ENCODE data around the gene DCTD. TPM values are rescaled to one million over a fixed set of nuclear protein-coding genes. Genes with fewer than 3 reads are reported as not detected.

The DCTD gene
- total and polyA plus RNA-seq, 10 donors, result 40.4 to 97.2 (median 72.7) TPM

GRCh38 chr4:182907396-182907795, 9.8 kb downstream of the DCTD start:
- WGBS, 5 donors, result 95 to 99% (median 97%) methylated on average over 8 of the region's 8 CpGs
- H3K4me3 ChIP-seq, result no peak overlapping the region
- intact Hi-C loops (cut with DNase I; ENCODE audit: low total_unique reads), result no loop called here
- peaks cover 0 to 39% (median 16%) of the 10 kb centered on the region in 6 donors for H3K4me1 ChIP-seq
- H3K27ac ChIP-seq, result no peak overlapping the region
- H3K36me3 ChIP-seq, result peaks cover 0 to 93% (median 34%) of the 10 kb centered on the region in 6 donors
- no peak for DNase-seq
- TF ChIP-seq POLR2A (IDR thresholded peaks at IDR 0.05), result no peak
- no peak for TF ChIP-seq CTCF (IDR thresholded peaks at IDR 0.05 in 8 of 11, conservative IDR thresholded peaks at IDR 0.05 in 3 of 11)
- no peaks in the 10 kb centered on the region for H3K9me3 ChIP-seq
- H3K27me3 ChIP-seq (replicated peaks in 1 of 7), result no peaks in the 10 kb centered on the region

DNA sequence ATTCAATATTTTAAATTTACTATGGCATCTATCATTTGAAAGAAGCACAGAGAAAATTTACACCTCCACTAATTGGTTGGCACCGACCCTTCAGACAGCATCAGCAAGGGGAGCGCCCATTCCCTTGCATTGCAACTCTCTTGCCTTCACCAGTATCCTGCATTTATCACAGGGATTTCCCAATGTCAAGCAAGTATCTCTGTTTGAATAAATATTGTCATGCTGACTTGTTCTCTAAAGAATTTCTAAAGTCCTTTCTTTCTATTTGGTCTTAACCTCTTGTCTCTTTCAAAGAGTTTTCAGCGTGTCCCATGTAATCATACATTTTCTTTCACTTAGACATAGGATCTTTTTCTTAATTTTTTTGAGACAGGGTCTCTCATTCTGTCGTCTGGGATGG, 10.4 kb downstream of the DCTD start:
- H3K27ac ChIP-seq, result no peak overlapping the region
- no peaks in the 10 kb centered on the region for H3K27me3 ChIP-seq (replicated peaks in 1 of 7)
- TF ChIP-seq POLR2AphosphoS5 (IDR thresholded peaks at IDR 0.05), result no peak
- TF ChIP-seq CTCF (IDR thresholded peaks at IDR 0.05 in 8 of 11, conservative IDR thresholded peaks at IDR 0.05 in 3 of 11), result no peak
- no peak for TF ChIP-seq POLR2A (IDR thresholded peaks at IDR 0.05)
- peaks cover 0 to 93% (median 33%) of the 10 kb centered on the region in 6 donors for H3K36me3 ChIP-seq
- 89 to 96% (median 94%) methylated on average over 4 of the region's 4 CpGs for WGBS, 5 donors
- no peak for DNase-seq
- intact Hi-C loops (cut with DNase I; ENCODE audit: low total_unique reads), result no loop called here
- peaks cover 0 to 33% (median 16%) of the 10 kb centered on the region in 6 donors for H3K4me1 ChIP-seq
- H3K9me3 ChIP-seq, result no peaks in the 10 kb centered on the region
- no peak overlapping the region for H3K4me3 ChIP-seq

GRCh38 chr4:182905038-182905437, 12.1 kb downstream of the DCTD start:
- no peak for DNase-seq
- H3K27ac ChIP-seq, result no peak overlapping the region
- 86 to 92% (median 90%) methylated on average over 10 of the region's 10 CpGs for WGBS, 5 donors
- peaks cover 0 to 15% (median 12%) of the 10 kb centered on the region in 6 donors for H3K4me1 ChIP-seq
- no peak overlapping the region for H3K4me3 ChIP-seq
- H3K27me3 ChIP-seq (replicated peaks in 1 of 7), result no peaks in the 10 kb centered on the region
- no peak for TF ChIP-seq POLR2A (IDR thresholded peaks at IDR 0.05)
- TF ChIP-seq POLR2AphosphoS5 (IDR thresholded peaks at IDR 0.05), result no peak
- TF ChIP-seq CTCF (IDR thresholded peaks at IDR 0.05 in 8 of 11, conservative IDR thresholded peaks at IDR 0.05 in 3 of 11), result no peak
- intact Hi-C loops (cut with DNase I; ENCODE audit: low total_unique reads), result no loop called here
- peaks cover 0 to 97% (median 34%) of the 10 kb centered on the region in 6 donors for H3K36me3 ChIP-seq
- H3K9me3 ChIP-seq, result no peaks in the 10 kb centered on the region

DNA sequence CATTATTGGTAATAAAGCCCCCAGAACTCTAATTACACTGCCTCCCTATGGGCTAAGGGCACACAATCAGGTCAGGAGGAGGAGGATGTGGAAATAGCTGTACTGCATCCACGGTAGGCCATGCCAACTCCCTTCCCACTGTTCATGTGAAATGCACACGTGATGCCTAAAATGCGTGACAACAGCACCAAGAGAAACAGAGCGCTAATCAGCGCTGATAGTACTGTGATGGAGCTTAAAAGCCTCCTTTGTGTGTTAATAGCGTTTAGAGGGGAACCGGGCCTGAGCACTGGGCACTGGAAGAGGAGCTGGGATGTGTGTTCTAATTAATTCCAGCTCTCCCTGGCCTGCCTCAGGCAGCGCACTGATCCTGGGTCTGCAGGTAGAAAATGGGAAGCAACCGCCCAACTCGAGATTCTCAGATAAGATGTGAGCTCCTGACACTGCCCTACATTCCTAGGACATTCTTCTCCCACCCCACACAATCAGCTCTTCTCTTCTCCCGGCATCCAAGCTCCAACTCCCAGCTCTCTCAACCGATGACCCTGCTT, 12.9 kb downstream of the DCTD start:
- peaks cover 0 to 98% (median 40%) of the 10 kb centered on the region in 6 donors for H3K36me3 ChIP-seq
- H3K4me1 ChIP-seq, result peaks cover 0 to 8% (median 5%) of the 10 kb centered on the region in 6 donors

More for the DNA sequence above, 12.9 kb downstream of the DCTD start:
- no peaks in the 10 kb centered on the region for H3K27me3 ChIP-seq (replicated peaks in 1 of 7)
- no peak for DNase-seq
- WGBS, 5 donors, result 87 to 92% (median 91%) methylated on average over 12 of the region's 12 CpGs
- intact Hi-C loops (cut with DNase I; ENCODE audit: low total_unique reads), result no loop called here
- H3K9me3 ChIP-seq, result no peaks in the 10 kb centered on the region
- no peak overlapping the region for H3K4me3 ChIP-seq
- TF ChIP-seq POLR2A (IDR thresholded peaks at IDR 0.05) (no peak), POLR2AphosphoS5 (IDR thresholded peaks at IDR 0.05) (no peak), CTCF (IDR thresholded peaks at IDR 0.05 in 8 of 11, conservative IDR thresholded peaks at IDR 0.05 in 3 of 11) (no peak)
- no peak overlapping the region for H3K27ac ChIP-seq
